BLaER1 (cell line): ENCODE measurements around the gene YEATS2.

Experiments used
- H3K27ac ChIP-seq: shearing (Covaris generic); formaldehyde crosslinking; 2 replicates; pipeline ENCODE4 v1.8.1; 2022
- H3K27me3 ChIP-seq: shearing (Covaris generic); formaldehyde crosslinking; 2 replicates; pipeline ENCODE4 v1.8.1; 2022
- H3K36me3 ChIP-seq: shearing (Covaris generic); formaldehyde crosslinking; 2 replicates; pipeline ENCODE4 v1.8.1; 2022
- H3K4me1 ChIP-seq: shearing (Covaris generic); formaldehyde crosslinking; 2 replicates; pipeline ENCODE4 v1.8.1; 2022
- H3K4me2 ChIP-seq: shearing (Covaris generic); formaldehyde crosslinking; 2 replicates; pipeline ENCODE4 v1.8.1; 2022
- H3K4me3 ChIP-seq: shearing (Covaris generic); formaldehyde crosslinking; 2 replicates; pipeline ENCODE4 v1.8.1; 2022
- H3K9ac ChIP-seq: shearing (Covaris generic); formaldehyde crosslinking; 2 replicates; pipeline ENCODE4 v1.8.1; 2022
- H3K9me3 ChIP-seq: shearing (Covaris generic); formaldehyde crosslinking; 2 replicates; pipeline ENCODE4 v1.8.1; 2022
- H4K20me1 ChIP-seq: shearing (Covaris generic); formaldehyde crosslinking; 2 replicates; pipeline ENCODE4 v1.8.1; 2022
- Cebpa-rat ChIP-seq: shearing (Covaris generic); IDR thresholded peaks from 2 replicates; pipeline ENCODE4 v1.8.1; 2022

Gene YEATS2

GRCh38 chr3:183789826-183790225, 92.2 kb downstream of the YEATS2 start:
- H3K4me1 ChIP-seq, result no peaks in the 10 kb centered on the region
- peaks cover 74% of the 10 kb centered on the region for H4K20me1 ChIP-seq
- H3K4me3 ChIP-seq, result no peak overlapping the region
- TF ChIP-seq Cebpa-rat, result no peak
- no peak overlapping the region for H3K4me2 ChIP-seq
- H3K27me3 ChIP-seq, result no peaks in the 10 kb centered on the region
- no peak overlapping the region for H3K9ac ChIP-seq
- peaks cover 99% of the 10 kb centered on the region for H3K36me3 ChIP-seq
- H3K9me3 ChIP-seq, result no peaks in the 10 kb centered on the region
- no peak overlapping the region for H3K27ac ChIP-seq

DNA sequence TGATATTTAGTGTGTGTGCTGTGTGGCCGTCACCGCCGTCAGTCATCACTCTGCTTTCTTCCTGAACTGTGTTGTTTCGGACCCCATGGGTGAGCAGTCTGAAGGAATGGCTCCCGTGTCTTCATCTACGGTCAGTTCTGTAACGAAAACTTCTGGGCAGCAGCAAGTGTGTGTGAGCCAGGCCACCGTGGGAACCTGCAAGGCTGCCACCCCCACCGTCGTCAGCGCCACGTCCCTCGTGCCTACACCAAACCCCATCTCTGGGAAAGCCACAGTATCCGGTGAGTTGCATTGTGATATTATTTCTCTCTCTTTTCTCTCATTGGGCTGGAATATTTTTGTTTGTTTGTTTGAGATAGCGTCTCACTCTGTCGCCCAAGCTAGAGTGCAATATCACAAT, 93.1 kb downstream of the YEATS2 start:
- Histone ChIP-seq H4K20me1 (peaks cover 69% of the 10 kb centered on the region), H3K36me3 (peaks cover 99% of the 10 kb centered on the region), H3K9ac (no peak overlapping the region), H3K27ac (no peak overlapping the region), H3K4me2 (no peak overlapping the region), H3K4me1 (no peaks in the 10 kb centered on the region), H3K9me3 (no peaks in the 10 kb centered on the region), H3K27me3 (no peaks in the 10 kb centered on the region), H3K4me3 (no peak overlapping the region)
- TF ChIP-seq Cebpa-rat, result no peak

DNA sequence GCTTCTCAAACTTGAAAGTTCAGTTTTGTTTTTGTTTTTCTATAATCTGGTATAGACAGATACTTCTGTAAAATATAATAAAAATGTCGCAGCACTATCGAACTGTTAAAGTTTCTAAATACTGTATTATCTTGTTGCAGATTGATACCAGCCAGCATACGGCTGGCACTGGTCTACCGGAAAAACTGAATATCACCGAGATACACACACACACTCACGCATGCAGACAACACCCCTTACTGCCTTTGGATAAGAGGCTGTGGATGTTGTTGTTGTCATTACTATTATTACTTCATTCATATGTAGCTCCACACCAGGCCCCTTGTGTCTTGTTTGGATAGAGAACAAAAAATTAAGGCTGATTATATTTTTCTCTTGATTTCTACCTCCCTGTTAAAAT, 95.4 kb downstream of the YEATS2 start:
- peaks cover 99% of the 10 kb centered on the region for H3K36me3 ChIP-seq
- no peak overlapping the region for H3K4me3 ChIP-seq
- no peak for TF ChIP-seq Cebpa-rat
- no peak overlapping the region for H3K27ac ChIP-seq
- no peaks in the 10 kb centered on the region for H3K27me3 ChIP-seq
- H3K4me2 ChIP-seq, result no peak overlapping the region
- no peaks in the 10 kb centered on the region for H3K9me3 ChIP-seq
- no peak overlapping the region for H3K9ac ChIP-seq
- H3K4me1 ChIP-seq, result no peaks in the 10 kb centered on the region
- peaks cover 59% of the 10 kb centered on the region for H4K20me1 ChIP-seq

DNA sequence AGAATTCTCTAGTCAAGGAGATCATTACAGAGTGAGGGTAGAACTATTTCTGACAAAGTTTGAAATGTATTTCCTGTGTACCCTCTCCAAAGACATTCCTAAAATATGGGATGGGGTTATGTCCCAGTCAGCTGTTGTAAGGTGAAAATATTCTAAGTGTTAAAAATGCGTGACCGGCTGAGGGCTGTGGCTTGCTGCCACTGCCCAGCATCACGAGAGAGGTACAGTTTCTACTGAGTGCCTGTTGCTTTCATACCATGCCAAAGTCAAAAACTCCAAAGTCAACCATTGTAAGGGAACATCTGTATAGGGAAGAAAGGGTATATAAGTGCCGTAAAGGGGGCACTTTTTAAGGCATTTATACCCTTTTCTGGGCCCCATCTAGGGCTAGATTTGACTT, 96.9 kb downstream of the YEATS2 start:
- peaks cover 100% of the 10 kb centered on the region for H3K36me3 ChIP-seq
- H3K4me2 ChIP-seq, result no peak overlapping the region
- no peaks in the 10 kb centered on the region for H3K27me3 ChIP-seq
- no peak overlapping the region for H3K4me3 ChIP-seq
- peaks cover 46% of the 10 kb centered on the region for H4K20me1 ChIP-seq
- H3K4me1 ChIP-seq, result no peaks in the 10 kb centered on the region
- TF ChIP-seq Cebpa-rat, result no peak
- no peak overlapping the region for H3K27ac ChIP-seq
- H3K9ac ChIP-seq, result no peak overlapping the region
- no peaks in the 10 kb centered on the region for H3K9me3 ChIP-seq

GRCh38 chr3:183796372-183796771, 98.8 kb downstream of the YEATS2 start:
- Histone ChIP-seq H3K4me2 (no peak overlapping the region), H3K4me3 (no peak overlapping the region), H3K36me3 (peaks cover 100% of the 10 kb centered on the region), H3K9me3 (no peaks in the 10 kb centered on the region), H3K4me1 (no peaks in the 10 kb centered on the region), H3K27me3 (no peaks in the 10 kb centered on the region), H4K20me1 (peaks cover 36% of the 10 kb centered on the region), H3K27ac (no peak overlapping the region), H3K9ac (no peak overlapping the region)
- TF ChIP-seq Cebpa-rat, result no peak

DNA sequence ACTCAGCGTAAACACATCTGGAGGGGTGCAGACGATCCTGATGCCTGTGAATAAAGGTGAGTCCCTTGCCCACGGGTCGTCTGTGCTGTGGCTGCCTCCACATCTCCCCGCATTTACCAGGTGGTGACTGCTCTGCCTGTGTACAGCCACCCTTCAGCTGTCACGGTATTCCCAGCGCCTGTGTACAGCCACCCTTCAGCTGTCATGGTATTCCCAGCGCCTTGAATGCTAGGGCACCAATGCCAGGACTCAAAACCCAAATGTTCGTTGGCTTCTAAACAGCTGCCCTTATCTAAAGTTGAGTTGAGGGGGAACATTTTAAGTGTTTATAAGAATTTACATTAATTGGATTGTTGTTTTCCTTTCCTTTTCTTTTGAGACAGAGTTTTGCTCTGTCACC, 100.4 kb downstream of the YEATS2 start:
- H3K4me3 ChIP-seq, result no peak overlapping the region
- no peak overlapping the region for H3K27ac ChIP-seq
- H3K4me1 ChIP-seq, result no peaks in the 10 kb centered on the region
- no peaks in the 10 kb centered on the region for H3K9me3 ChIP-seq
- H3K9ac ChIP-seq, result no peak overlapping the region
- H4K20me1 ChIP-seq, result peaks cover 25% of the 10 kb centered on the region
- peaks cover 100% of the 10 kb centered on the region for H3K36me3 ChIP-seq
- no peak overlapping the region for H3K4me2 ChIP-seq
- H3K27me3 ChIP-seq, result no peaks in the 10 kb centered on the region
- TF ChIP-seq Cebpa-rat, result no peak

DNA sequence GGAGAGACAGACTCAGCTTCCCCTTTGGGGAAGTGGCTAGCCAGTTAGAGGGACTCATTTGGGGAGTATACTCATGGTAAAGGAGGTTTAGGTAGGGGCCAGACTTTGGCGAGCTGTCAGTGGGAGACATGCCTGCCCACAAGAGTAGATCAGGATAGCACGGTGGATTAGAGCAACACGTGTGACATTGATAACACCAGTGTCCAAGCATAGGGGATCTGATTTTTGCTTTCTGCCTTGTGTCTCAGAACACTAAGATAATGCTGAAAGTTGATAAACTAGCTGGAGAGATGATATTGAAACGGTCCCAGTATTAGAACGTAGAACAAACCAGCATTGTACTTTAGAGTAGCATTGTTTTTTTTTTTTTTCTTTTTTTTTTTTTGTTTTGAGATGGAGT, 101.9 kb downstream of the YEATS2 start:
- Histone ChIP-seq H4K20me1 (0 out of 2 replicates have a peak, but pooled peaks cover 14% of the 10 kb centered on the region), H3K27ac (no peak overlapping the region), H3K27me3 (no peaks in the 10 kb centered on the region), H3K36me3 (peaks cover 100% of the 10 kb centered on the region), H3K4me3 (no peak overlapping the region), H3K4me2 (no peak overlapping the region), H3K4me1 (no peaks in the 10 kb centered on the region), H3K9ac (no peak overlapping the region), H3K9me3 (no peaks in the 10 kb centered on the region)
- TF ChIP-seq Cebpa-rat, result no peak

- H3K4me2 ChIP-seq, result no peak overlapping the region
- TF ChIP-seq Cebpa-rat, result no peak
- peaks cover 100% of the 10 kb centered on the region for H3K36me3 ChIP-seq
- H3K9ac ChIP-seq, result no peak overlapping the region
- H3K4me3 ChIP-seq, result no peak overlapping the region
- H3K27ac ChIP-seq, result no peak overlapping the region
- no peaks in the 10 kb centered on the region for H3K27me3 ChIP-seq
- no peaks in the 10 kb centered on the region for H3K9me3 ChIP-seq
- no peaks in the 10 kb centered on the region for H3K4me1 ChIP-seq
- peaks cover 14% of the 10 kb centered on the region; the same call in 1 of the 2 replicates for H4K20me1 ChIP-seq
Measured at GRCh38 chr3:183800243-183800863, 102.8 kb downstream of the YEATS2 start.

DNA sequence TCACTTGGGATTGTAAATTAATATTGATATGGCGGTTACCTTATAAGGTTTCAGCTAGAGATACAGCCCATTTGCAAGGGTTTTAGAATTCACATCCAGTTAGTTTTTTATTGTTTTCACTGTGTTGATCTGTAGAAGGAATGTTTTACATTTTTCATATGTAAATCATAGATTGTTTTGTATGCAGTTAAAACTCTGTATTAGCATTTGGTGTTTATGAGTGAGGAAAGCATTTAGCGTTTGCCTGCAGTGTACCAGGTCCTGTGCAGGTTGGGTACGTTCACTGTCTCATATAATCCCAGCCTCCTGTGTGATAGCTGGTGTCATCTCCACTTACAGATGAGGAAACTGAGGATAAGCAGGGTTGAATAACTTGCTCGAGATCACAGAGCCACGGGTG, 104.0 kb downstream of the YEATS2 start:
- H3K4me3 ChIP-seq, result no peak overlapping the region
- no peaks in the 10 kb centered on the region for H3K4me1 ChIP-seq
- H3K9ac ChIP-seq, result no peak overlapping the region
- H3K4me2 ChIP-seq, result no peak overlapping the region
- peaks cover 22% of the 10 kb centered on the region; the same call in 1 of the 2 replicates for H4K20me1 ChIP-seq
- no peaks in the 10 kb centered on the region for H3K9me3 ChIP-seq
- no peaks in the 10 kb centered on the region for H3K27me3 ChIP-seq
- H3K27ac ChIP-seq, result no peak overlapping the region
- TF ChIP-seq Cebpa-rat, result no peak
- H3K36me3 ChIP-seq, result peaks cover 100% of the 10 kb centered on the region

- TF ChIP-seq Cebpa-rat, result no peak
- H3K27me3 ChIP-seq, result no peaks in the 10 kb centered on the region
- no peaks in the 10 kb centered on the region for H3K9me3 ChIP-seq
- H3K4me3 ChIP-seq, result no peak overlapping the region
- peaks cover 100% of the 10 kb centered on the region for H3K36me3 ChIP-seq
- H3K27ac ChIP-seq, result no peak overlapping the region
- H3K4me2 ChIP-seq, result no peak overlapping the region
- no peaks in the 10 kb centered on the region for H3K4me1 ChIP-seq
- no peak overlapping the region for H3K9ac ChIP-seq
- peaks cover 23% of the 10 kb centered on the region; the same call in 1 of the 2 replicates for H4K20me1 ChIP-seq
Measured at GRCh38 chr3:183802989-183803388, 105.4 kb downstream of the YEATS2 start.

GRCh38 chr3:183807209-183807728, 109.7 kb downstream of the YEATS2 start:
- H3K36me3 ChIP-seq, result peaks cover 100% of the 10 kb centered on the region

More at GRCh38 chr3:183807209-183807728, 109.7 kb downstream of the YEATS2 start:
- H3K4me3 ChIP-seq, result no peak overlapping the region
- H3K4me2 ChIP-seq, result no peak overlapping the region
- no peaks in the 10 kb centered on the region for H3K4me1 ChIP-seq
- H4K20me1 ChIP-seq, result peaks cover 28% of the 10 kb centered on the region
- H3K27ac ChIP-seq, result no peak overlapping the region
- no peak overlapping the region for H3K9ac ChIP-seq
- H3K9me3 ChIP-seq, result no peaks in the 10 kb centered on the region
- no peak for TF ChIP-seq Cebpa-rat
- H3K27me3 ChIP-seq, result no peaks in the 10 kb centered on the region
